Measurements from ENCODE around the gene COG5. TPM values are rescaled to one million over a fixed set of nuclear protein-coding genes. Genes with fewer than 3 reads are reported as not detected.

The COG5 gene
- total RNA-seq, 1 experiment from 2014 or later, result 20.2 TPM

DNA sequence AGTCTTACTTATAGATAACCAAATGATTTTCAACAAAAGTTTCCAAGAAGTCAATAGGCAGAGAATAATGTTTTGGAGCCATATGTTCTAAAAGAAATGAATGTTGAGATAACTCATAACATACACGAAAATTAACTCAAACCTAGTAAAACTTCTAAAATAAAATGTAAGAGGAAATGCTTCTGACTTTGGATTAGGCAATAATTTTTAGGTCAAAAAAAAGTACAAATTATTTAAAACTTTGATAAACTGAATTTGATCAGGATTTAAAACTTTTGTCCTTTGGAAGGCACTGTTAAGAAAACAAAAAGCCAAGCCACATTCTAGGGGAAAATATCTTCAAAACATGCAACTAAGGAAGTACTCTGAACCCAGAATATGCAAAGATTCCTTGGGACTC, 242.1 kb downstream of the COG5 start:
- Histone ChIP-seq H3K56ac (ENCODE audit: insufficient read length, low read depth, low read length) (no peak overlapping the region), H3K27ac (ENCODE audit: insufficient read length, low read depth, low read length) (no peak overlapping the region), H3K14ac (ENCODE audit: insufficient read depth, low read length) (no peak overlapping the region), H3K4me2 (ENCODE audit: insufficient read depth, insufficient read length, low read length) (no peak overlapping the region), H2AK5ac (ENCODE audit: insufficient read length, low read length) (no peak overlapping the region), H3T11ph (ENCODE audit: low read length) (no peak overlapping the region), H3K23ac (ENCODE audit: insufficient read length, low read depth, low read length) (no peak overlapping the region), H3K27me3 (ENCODE audit: insufficient read depth, low read length) (no peaks in the 10 kb centered on the region; the same call in 1 of the 2 replicates), H3K79me2 (ENCODE audit: insufficient read depth, low read length) (no peaks in the 10 kb centered on the region), H3K79me1 (ENCODE audit: insufficient read depth, low read depth, low read length, poor library complexity, severe bottlenecking) (no peaks in the 10 kb centered on the region), H3K23me2 (ENCODE audit: insufficient read length, low read depth, low read length, poor library complexity, severe bottlenecking) (no peaks in the 10 kb centered on the region), H3K9ac (ENCODE audit: extremely low read depth, insufficient read length, low read length) (no peak overlapping the region), H4K91ac (ENCODE audit: insufficient read length, low read depth, low read length) (no peak overlapping the region), H2BK12ac (ENCODE audit: insufficient read length, low read depth, low read length) (no peak overlapping the region), H2BK20ac (ENCODE audit: low read depth, low read length, poor library complexity, severe bottlenecking) (no peak overlapping the region), H4K8ac (replicated peaks; ENCODE audit: insufficient read length, low read depth, low read length) (no peak overlapping the region), H3K18ac (ENCODE audit: insufficient read length, low read depth, low read length) (no peak overlapping the region), H3K4me1 (ENCODE audit: insufficient read depth, low read length) (no peaks in the 10 kb centered on the region), H2BK15ac (ENCODE audit: low read depth, low read length) (no peak overlapping the region), H2BK120ac (ENCODE audit: low read depth, low read length, poor library complexity, severe bottlenecking) (no peak overlapping the region), H2BK5ac (ENCODE audit: insufficient read length, low read length) (no peak overlapping the region), H4K20me1 (ENCODE audit: control insufficient read depth, insufficient read depth, insufficient read length) (no peaks in the 10 kb centered on the region), H2AFZ (ENCODE audit: low read length) (no peak overlapping the region), H3K9me3 (ENCODE audit: control insufficient read depth, low read depth, low read length) (no peaks in the 10 kb centered on the region), H4K5ac (ENCODE audit: insufficient read length, low read depth, low read length) (no peak overlapping the region), H3K4ac (ENCODE audit: low read depth, low read length) (no peak overlapping the region)
- no peak for TF ChIP-seq CTCF (conservative IDR thresholded peaks at IDR 0.05)
- DNase-seq, result no peak
- Mint-ChIP-seq H3K27ac (no peak overlapping the region), H3K4me3 (no peak overlapping the region), H3K4me1 (peaks cover 4 to 6% of the 10 kb centered on the region in 2 experiments), H3K36me3 (ENCODE audit: insufficient read depth in 1 of 3, low read depth in 3 of 3) (0 out of 7 replicates have a peak, but pooled peaks cover 0 to 5% (median 0%) of the 10 kb centered on the region in 3 experiments), H3K27me3 (ENCODE audit: low read depth) (no peaks in the 10 kb centered on the region), H3K9me3 (no peaks in the 10 kb centered on the region)
- no CpG with 5 or more reads among the region's 1 CpG for WGBS (ENCODE audit: extremely low coverage, insufficient read length, low lambda C conversion rate)

All from H9 (cell line).